Activated CD4-positive, alpha-beta T cell treated with anti-CD3 and anti-CD28 coated beads for 4 hours (primary cell): ENCODE measurements around the gene TNFRSF1B.
"Not testable (repeated sequence)": the region's sequence is repeated elsewhere in the genome, so short reads cannot be mapped to it uniquely, and the experiment has no call there.

Experiments used
- DNase-seq, 2 donors: peaks; one replicate each; pipeline ENCODE4 v3.0.0-alpha.2; 2020

The TNFRSF1B gene

GRCh38 chr1:12224092-12224491, 57.3 kb downstream of the TNFRSF1B start:
- DNase-seq = not testable (repeated sequence)

GRCh38 chr1:12228979-12229378, 62.2 kb downstream of the TNFRSF1B start:
- no peak for DNase-seq

- no peak for DNase-seq
Measured at GRCh38 chr1:12229386-12229834, 62.6 kb downstream of the TNFRSF1B start.

- DNase-seq = peak; percentile 82 to 85
Measured at GRCh38 chr1:12229835-12230548, 63.2 kb downstream of the TNFRSF1B start, which contains the start of gene VPS13D. VPS13D (plus strand) TSS chr1:12230030; CDS start chr1:12234267, 4,237 bp downstream.

- no peak for DNase-seq
Measured at GRCh38 chr1:12230549-12231275, 63.9 kb downstream of the TNFRSF1B start.

GRCh38 chr1:12231276-12231595, 64.4 kb downstream of the TNFRSF1B start:
- DNase-seq = no peak

- no peak for DNase-seq
Measured at GRCh38 chr1:12232221-12232620, 65.4 kb downstream of the TNFRSF1B start.

- DNase-seq = peak in 1 of 2 donors; percentile 14
Measured at GRCh38 chr1:12244078-12244477, 77.3 kb downstream of the TNFRSF1B start.

- DNase-seq = no peak
Measured at GRCh38 chr1:12244585-12244984, 77.8 kb downstream of the TNFRSF1B start.

GRCh38 chr1:12245116-12245515, 78.3 kb downstream of the TNFRSF1B start:
- no peak for DNase-seq

GRCh38 chr1:12245733-12246132, 78.9 kb downstream of the TNFRSF1B start:
- DNase-seq = no peak

- no peak for DNase-seq
Measured at GRCh38 chr1:12246584-12246983, 79.8 kb downstream of the TNFRSF1B start.

GRCh38 chr1:12249181-12249580, 82.4 kb downstream of the TNFRSF1B start:
- no peak for DNase-seq

- DNase-seq = no peak
Measured at GRCh38 chr1:12249748-12250147, 83.0 kb downstream of the TNFRSF1B start.

- DNase-seq = no peak
Measured at GRCh38 chr1:12251442-12251841, 84.7 kb downstream of the TNFRSF1B start.

- no peak for DNase-seq
Measured at GRCh38 chr1:12255913-12256312, 89.1 kb downstream of the TNFRSF1B start.

GRCh38 chr1:12258272-12258671, 91.5 kb downstream of the TNFRSF1B start:
- DNase-seq = no peak
